HG03095 (cell line): Measurements from ENCODE around the gene TTC28.

ENCODE experiments used
- ATAC-seq: cut with Tn5 transposase; IDR thresholded peaks from one replicate; pipeline ENCODE4 v1.9.1; 2021; ENCODE audit warnings: moderate library complexity; ENCODE audit not compliant: unreplicated experiment

Gene TTC28

DNA sequence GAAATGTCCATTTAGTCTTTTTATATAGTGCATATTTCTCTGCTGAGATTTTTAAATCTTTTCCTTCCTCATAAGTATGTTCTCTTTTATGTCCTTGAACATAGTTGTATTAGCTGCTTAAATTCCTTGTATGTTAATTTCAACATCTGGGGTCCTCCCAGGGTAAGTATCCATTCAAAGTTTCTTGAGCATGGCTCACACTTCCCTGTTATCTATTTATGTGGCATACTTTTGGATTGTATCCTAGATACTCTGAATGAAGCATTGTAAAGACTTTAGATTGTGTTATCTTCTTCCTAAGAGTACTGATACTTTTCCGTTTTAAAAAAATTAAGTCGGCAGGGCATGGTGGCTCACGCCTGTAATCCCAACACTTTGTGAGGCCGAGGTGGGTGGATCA is 732.2 kb downstream of the TTC28 start:
- ATAC-seq = no peak

DNA sequence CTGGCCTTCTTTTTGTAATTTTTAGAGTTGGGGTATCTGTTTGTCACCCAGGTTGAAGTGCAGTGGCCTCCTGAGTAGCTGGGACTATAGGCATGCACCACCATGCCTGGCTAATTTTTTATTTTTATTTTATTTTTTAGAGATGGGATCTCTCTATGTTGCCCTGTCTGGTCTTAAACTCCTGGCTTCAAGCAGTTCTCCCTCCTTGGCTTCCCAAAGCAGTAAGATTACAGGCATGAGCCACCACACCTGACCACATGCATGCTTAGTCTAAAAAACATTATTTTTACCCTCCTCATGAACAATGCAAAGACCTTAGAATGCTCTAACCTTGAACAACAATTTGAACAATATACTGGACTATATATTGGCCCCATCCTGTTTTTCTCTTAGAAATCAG is 738.5 kb downstream of the TTC28 start:
- no peak for ATAC-seq

DNA sequence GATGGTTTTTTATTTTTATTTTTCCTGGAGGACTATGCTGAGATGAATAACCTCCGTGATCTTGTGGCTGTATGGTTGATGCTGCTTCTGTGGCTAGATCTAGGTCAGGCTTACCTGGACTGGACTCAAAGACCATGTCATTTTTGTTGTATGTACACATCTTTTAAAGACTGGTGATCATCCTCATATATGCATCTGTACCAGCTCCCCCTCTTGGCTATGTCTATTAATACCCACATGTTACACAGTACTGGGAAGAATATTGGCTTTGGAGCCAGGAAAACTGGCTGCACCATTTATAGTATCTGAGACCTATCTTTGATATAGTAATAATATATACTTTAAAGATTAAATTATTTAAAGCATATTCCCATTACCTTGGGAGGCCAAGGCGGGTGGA is 742.2 kb downstream of the TTC28 start:
- no peak for ATAC-seq

DNA sequence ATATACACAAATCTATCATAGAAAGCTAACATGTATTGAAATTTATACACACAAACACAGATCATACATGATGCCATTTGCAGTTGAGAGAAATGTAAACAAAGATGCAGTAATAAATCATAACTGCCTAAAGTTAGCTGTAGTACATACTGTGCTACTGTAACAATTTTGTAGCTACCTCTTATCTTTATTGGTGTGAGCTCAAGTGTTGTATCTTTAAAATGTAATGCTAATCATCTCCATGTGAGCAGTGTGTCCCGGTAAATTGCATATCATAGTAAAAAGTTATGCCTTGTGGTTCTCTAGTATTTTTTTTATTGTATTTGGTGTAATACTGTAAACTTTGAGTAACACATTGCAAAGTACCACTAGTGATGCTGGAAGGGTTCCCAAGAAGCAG is 743.7 kb downstream of the TTC28 start:
- no peak for ATAC-seq

DNA sequence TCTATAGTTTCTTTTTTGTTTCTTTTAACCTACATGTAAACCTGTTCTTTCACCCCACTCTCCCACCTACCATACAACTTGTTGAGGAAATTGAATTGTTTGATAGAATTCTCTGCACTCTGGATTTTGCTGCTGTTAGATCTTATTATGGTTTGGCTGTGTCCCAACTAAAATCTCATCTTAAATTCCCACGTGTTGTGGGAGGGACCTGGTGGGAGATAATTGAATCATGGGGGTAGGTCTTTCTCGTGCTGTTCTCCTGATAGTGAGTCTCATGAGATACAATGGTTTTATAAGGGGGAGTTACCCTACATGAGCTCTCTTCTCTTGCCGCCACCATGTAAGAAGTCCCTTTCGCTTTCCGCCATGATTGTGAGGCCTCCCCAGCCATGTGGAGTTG is 745.6 kb downstream of the TTC28 start:
- ATAC-seq = no peak

DNA sequence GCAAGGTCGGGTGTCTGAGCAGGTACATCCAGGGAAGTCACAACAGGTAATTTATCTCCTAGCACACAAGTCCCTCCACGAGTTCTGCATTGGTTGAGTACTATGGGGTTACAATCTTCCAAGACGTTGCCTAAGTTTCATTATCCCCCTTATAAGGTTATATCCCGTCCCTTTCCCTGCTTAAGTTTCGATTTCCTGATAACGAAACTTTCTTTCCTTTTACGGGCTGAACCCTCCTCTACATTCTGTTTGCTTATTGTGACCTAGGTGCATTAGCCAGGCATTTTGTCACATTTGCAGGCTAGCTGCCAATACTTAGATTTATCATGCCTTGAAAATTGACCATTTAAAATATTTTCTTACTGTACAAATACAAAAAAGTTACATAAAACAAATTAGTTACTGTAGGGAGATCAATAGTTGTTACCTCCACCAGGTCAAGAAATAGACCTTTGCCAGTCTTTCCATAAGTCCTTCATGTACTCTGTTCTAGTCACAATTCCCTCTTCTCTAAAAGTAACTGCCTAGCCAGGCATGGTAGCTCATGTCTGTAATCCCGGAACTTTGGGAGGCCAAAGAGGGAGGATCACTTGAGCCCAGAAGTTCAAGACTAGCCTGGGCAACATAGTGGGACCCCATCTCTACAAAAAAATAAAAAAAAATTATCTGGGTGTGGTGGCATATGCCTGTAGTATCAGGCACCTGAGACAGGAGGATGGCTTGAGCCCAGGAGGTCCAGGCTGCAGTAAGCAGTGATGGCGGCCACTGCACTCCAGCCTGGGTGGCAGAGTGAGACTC is 746.3 kb downstream of the TTC28 start:
- ATAC-seq = no peak

DNA sequence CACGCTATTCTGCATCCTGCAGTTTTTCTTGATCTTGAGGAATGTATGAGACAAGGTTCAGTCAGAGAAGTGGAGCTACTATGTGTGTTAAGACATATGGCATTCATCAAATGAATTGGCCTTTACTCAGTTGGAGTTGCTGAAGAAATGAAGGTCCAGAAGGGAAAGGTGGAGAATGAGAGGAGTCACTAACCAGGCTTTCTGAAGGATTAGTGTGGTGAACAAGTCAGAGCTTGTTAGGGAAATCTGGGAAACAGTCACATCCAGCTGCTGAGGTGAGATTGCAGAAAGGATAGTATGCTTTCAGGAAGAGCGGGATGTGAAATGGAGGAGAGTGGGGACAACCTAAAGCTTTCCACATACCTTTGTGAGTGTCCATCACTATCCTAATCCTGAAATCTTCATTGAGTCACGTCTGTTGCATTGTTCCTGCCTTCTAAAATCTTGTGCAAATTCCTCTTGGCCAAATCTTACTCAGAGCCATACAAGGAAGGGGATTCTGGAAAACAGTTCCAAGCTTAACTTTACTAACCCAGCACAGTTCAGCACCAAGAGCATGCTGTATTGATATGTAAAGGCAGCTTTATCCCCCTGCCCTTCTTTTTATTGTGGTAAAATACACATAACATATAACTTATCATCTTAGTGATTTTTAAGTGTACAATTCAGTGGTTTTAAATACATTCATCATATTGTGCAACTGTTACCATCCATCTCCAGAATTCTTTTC is 749.1 kb downstream of the TTC28 start:
- ATAC-seq = no peak
